Breast epithelium (tissue), 4 donors: ENCODE data around the gene GALNT10. TPM values are rescaled to one million over a fixed set of nuclear protein-coding genes. Genes with fewer than 3 reads are reported as not detected.

Experiments
- DNase-seq, 2 donors: peaks; one replicate each; pipeline ENCODE4 v3.0.0-alpha.2; 2019; ENCODE audit warnings: low spot score in 2 of 2
- H3K27ac ChIP-seq, 2 donors: fragments of 200-600 bp; sonication (generic) in 1 of 2; one replicate each; pipeline ENCODE4 v1.5.1; 2016 to 2019; ENCODE audit warnings: mild to moderate bottlenecking in 1 of 2
- H3K27me3 ChIP-seq, 2 donors: fragments of 200-600 bp; sonication (generic) in 1 of 2; one replicate each; pipeline versions ENCODE4 v1.5.1 to v1.6.0; 2017 to 2019; ENCODE audit warnings: control low read depth in 1 of 2, mild to moderate bottlenecking in 1 of 2
- H3K36me3 ChIP-seq: fragments of 200-600 bp; one replicate; pipeline ENCODE4 v1.5.1; 2019
- H3K4me1 ChIP-seq, 2 donors: fragments of 200-600 bp; sonication (generic); one replicate each; pipeline ENCODE4 v1.5.1; 2016 to 2019; ENCODE audit warnings: control low read depth in 1 of 2
- H3K4me3 ChIP-seq, 3 donors: fragments of 200-600 bp; sonication (generic); 1 replicate in 2 of 3; 2 replicates in 1 of 3; pipeline ENCODE4 v1.5.1; 2016 to 2019; ENCODE audit warnings: mild to moderate bottlenecking in 3 of 3, moderate library complexity in 2 of 3
- H3K9me3 ChIP-seq, 2 donors: fragments of 200-600 bp; sonication (generic) in 1 of 2; one replicate each; pipeline ENCODE4 v1.5.1; 2016 to 2019; ENCODE audit warnings: control low read depth in 1 of 2
- POLR2A ChIP-seq: fragments of 450-650 bp; IDR thresholded peaks from one replicate; pipeline ENCODE4 v1.6.1; 2016; ENCODE audit warnings: antibody characterized with exemption, mild to moderate bottlenecking, moderate library complexity
- POLR2AphosphoS5 ChIP-seq, 3 donors: sonication (generic); formaldehyde crosslinking; IDR thresholded peaks; one replicate each; pipeline ENCODE4 v1.6.1; 2017; ENCODE audit warnings: antibody characterized with exemption in 3 of 3
- intact Hi-C: fragments of 100-400 bp; cut with DNase I; formaldehyde crosslinking; loops from one replicate; pipeline ENCODE4 v1.15.1; 2023; ENCODE audit warnings: low total_unique reads
- total RNA-seq, 3 donors: library from RNA; depleted of rRNA; stranded (reverse); fragments of >200 nt; gene quantifications; one replicate each; pipeline ENCODE4 v1.1.0, GENCODE V29; 2016
- TF ChIP-seq, protein P1 (sequence below), 3 donors: fragments of 450-650 bp; IDR thresholded peaks; one replicate each; pipeline ENCODE4 v1.5.1; 2016 to 2017; ENCODE audit warnings: antibody characterized with exemption in 3 of 3, mild to moderate bottlenecking in 3 of 3, moderate library complexity in 3 of 3

GALNT10 gene
- total RNA-seq, 3 donors from 2014 or later: 32.8 to 67.2 (median 34.1) TPM

DNA sequence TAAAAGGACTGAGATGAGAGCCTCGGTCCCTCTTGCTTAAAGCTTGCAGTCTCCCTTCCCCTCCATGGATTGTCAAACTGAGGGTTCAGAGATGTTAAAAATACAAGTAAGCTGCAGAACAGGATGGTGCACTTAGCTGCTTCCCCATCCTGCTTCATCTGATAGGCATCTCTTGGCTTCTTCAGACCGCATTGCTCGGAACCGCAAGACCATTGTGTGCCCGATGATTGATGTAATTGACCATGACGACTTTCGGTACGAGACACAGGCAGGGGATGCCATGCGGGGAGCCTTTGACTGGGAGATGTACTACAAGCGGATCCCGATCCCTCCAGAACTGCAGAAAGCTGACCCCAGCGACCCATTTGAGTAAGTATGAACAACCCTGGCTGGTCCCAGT is 189.7 kb downstream of the GALNT10 start:
- no peaks in the 10 kb centered on the region for H3K27me3 ChIP-seq
- no peaks in the 10 kb centered on the region for H3K4me1 ChIP-seq
- no peaks in the 10 kb centered on the region for H3K9me3 ChIP-seq
- no peak for DNase-seq
- no peak overlapping the region for H3K27ac ChIP-seq
- TF ChIP-seq, protein P1, sequence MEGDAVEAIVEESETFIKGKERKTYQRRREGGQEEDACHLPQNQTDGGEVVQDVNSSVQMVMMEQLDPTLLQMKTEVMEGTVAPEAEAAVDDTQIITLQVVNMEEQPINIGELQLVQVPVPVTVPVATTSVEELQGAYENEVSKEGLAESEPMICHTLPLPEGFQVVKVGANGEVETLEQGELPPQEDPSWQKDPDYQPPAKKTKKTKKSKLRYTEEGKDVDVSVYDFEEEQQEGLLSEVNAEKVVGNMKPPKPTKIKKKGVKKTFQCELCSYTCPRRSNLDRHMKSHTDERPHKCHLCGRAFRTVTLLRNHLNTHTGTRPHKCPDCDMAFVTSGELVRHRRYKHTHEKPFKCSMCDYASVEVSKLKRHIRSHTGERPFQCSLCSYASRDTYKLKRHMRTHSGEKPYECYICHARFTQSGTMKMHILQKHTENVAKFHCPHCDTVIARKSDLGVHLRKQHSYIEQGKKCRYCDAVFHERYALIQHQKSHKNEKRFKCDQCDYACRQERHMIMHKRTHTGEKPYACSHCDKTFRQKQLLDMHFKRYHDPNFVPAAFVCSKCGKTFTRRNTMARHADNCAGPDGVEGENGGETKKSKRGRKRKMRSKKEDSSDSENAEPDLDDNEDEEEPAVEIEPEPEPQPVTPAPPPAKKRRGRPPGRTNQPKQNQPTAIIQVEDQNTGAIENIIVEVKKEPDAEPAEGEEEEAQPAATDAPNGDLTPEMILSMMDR (IDR thresholded peaks at IDR 0.05): no peak
- TF ChIP-seq POLR2AphosphoS5 (IDR thresholded peaks at IDR 0.05): peak in 1 of 3 donors; percentile 19
- no peaks in the 10 kb centered on the region for H3K36me3 ChIP-seq
- intact Hi-C loops: no loop called here
- no peak overlapping the region for H3K4me3 ChIP-seq

DNA sequence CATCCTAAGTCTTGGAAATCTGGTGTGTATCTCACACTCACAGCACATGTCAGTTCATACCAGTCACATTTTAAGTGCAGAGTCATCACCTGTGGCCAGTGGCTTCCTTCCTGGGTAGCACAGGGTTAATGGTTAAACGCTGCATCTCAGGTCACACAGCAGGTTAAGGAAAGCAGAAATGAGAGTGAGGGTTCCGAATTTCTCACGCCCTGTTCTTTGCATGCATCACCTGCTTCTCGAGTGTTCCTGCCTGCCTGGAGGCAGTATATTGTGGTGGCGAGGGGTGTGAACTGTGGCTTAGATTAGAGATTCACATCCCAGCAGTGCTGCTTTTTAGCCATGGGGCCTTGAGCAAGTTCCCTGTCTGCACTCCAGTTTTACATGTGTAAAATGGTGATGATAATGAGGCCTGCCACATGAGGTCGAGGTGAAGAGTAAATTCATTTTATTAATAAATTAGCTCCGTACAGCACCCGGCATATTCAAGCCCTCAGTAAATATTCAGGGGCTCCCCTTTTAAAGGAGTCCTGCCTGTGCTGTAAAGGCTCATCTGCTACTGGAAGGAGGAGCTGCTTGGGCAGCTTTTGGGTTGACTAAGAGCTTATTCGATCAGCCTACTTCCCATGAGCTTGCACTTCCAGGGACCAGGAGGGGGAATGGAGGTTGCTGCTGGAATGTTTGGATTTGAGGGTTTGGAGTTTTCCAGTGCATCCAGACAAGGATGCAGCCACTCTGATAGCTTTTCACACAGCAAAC is 194.1 kb downstream of the GALNT10 start:
- intact Hi-C loops: no loop called here
- Histone ChIP-seq H3K4me1 (no peaks in the 10 kb centered on the region), H3K27ac (no peak overlapping the region), H3K9me3 (no peaks in the 10 kb centered on the region), H3K36me3 (no peaks in the 10 kb centered on the region), H3K27me3 (no peaks in the 10 kb centered on the region), H3K4me3 (no peak overlapping the region)
- no peak for DNase-seq
- TF ChIP-seq POLR2AphosphoS5 (IDR thresholded peaks at IDR 0.05): no peak
- TF ChIP-seq POLR2A: no peak

DNA sequence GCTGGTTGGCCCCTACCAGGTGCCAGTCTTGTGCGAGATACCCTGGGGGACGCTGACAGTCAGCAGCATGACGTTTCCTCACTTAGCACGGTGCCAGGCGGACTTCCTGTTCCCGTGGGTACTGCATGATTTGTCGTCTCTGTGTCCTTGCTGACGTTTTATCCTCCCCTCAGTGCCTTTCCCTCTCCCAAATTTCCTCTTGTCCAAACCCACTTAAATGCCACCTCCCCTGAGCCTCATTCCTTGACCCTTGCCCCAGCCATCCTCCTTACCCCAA is 194.6 kb downstream of the GALNT10 start:
- DNase-seq: no peak
- intact Hi-C loops: no loop called here
- no peak overlapping the region for H3K27ac ChIP-seq
- no peaks in the 10 kb centered on the region for H3K27me3 ChIP-seq
- TF ChIP-seq POLR2A: no peak
- TF ChIP-seq, protein P1 (IDR thresholded peaks at IDR 0.05): no peak
- no peak for TF ChIP-seq POLR2AphosphoS5 (IDR thresholded peaks at IDR 0.05)
- H3K4me1 ChIP-seq: no peaks in the 10 kb centered on the region
- H3K9me3 ChIP-seq: no peaks in the 10 kb centered on the region
- no peak overlapping the region for H3K4me3 ChIP-seq
- no peaks in the 10 kb centered on the region for H3K36me3 ChIP-seq

DNA sequence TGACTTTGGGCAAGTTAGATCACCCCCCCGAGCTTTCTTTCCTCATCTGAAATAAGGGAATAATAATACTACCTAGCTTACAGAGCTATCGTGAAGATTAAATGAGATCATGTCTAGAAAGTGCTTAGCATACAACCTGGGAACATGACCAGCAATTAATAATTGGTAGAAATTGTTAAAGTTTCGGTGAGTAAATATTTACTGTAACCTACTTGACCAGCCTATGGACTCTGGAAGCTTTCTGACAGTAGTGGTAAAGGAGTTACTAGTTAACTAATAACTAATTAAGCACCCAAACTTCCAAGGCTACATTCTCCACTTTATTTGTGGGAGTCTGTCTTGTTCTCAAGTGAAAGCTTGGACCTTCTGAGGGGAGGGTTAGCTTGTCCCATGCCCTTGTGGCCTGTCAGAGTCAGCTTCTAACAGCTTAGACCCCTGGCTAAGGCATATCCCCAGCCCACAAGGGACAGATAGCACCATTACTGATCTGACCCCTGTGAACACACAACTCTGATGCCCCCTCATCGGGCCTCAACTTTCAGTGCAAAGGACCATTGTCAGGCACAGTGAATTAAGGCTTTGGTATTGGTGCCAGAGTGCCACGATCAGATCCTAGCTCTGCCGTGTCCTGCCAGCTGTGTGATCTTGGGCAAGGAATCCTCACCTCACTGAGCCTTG is 196.6 kb downstream of the GALNT10 start:
- TF ChIP-seq, protein P1 (IDR thresholded peaks at IDR 0.05): no peak
- TF ChIP-seq POLR2A (no peak), POLR2AphosphoS5 (IDR thresholded peaks at IDR 0.05) (no peak)
- no peak for DNase-seq
- intact Hi-C loops: no loop called here
- Histone ChIP-seq H3K27ac (no peak overlapping the region), H3K4me3 (no peak overlapping the region), H3K9me3 (no peaks in the 10 kb centered on the region), H3K27me3 (no peaks in the 10 kb centered on the region), H3K4me1 (no peaks in the 10 kb centered on the region), H3K36me3 (no peaks in the 10 kb centered on the region)

DNA sequence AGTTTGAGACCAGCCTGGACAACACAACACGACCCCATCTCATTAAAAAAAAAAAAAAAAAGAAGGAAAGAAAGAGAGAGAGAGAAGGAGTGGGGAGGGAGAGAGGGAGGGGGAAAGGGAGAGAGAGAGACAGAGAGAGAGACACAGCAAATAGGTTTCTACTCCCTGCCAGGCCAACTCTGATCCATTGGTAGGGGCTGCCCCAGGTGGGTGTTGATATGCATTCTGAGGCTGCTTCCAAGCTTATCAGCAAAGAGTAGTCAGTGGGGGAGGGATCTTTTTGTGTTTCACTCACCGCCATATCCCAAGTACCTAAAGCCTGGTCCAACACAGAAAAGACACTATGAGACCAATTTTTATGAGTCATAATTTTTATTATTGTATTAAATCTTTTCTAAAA is 198.3 kb downstream of the GALNT10 start:
- intact Hi-C loops: no loop called here
- no peaks in the 10 kb centered on the region for H3K27me3 ChIP-seq
- TF ChIP-seq, protein P1 (IDR thresholded peaks at IDR 0.05): no peak
- TF ChIP-seq POLR2A (no peak), POLR2AphosphoS5 (IDR thresholded peaks at IDR 0.05) (no peak)
- no peaks in the 10 kb centered on the region for H3K36me3 ChIP-seq
- no peaks in the 10 kb centered on the region for H3K9me3 ChIP-seq
- no peak overlapping the region for H3K27ac ChIP-seq
- DNase-seq: no peak
- no peak overlapping the region for H3K4me3 ChIP-seq
- H3K4me1 ChIP-seq: no peaks in the 10 kb centered on the region
